ENCODE measurements around the gene PCP2. TPM values are rescaled to one million over a fixed set of nuclear protein-coding genes. Genes with fewer than 3 reads are reported as not detected.

Gene PCP2
- total RNA-seq, 1 experiment from 2014 or later: not detected

GRCh38 chr19:7582446-7582845, 51.1 kb downstream of the PCP2 start:
- H3K27me3 ChIP-seq (ENCODE audit: low read length): 0 out of 2 replicates have a peak, but pooled peaks cover 7% of the 10 kb centered on the region
- H3K9ac ChIP-seq (ENCODE audit: low read length): no peak overlapping the region
- no peaks in the 10 kb centered on the region for H3K36me3 ChIP-seq (ENCODE audit: low read depth, low read length)
- no peak overlapping the region for H3K4me2 ChIP-seq (ENCODE audit: low read length)
- intact Hi-C loops (cut with micrococcal nuclease): no loop called here
- ChIA-PET CTCF (interaction anchor here (0.7 kb wide), 1 partner anchor 13 kb away, joined by 5 read pairs; no protein-coding TSS in a partner anchor), POLR2A (ENCODE audit: unreplicated experiment) (interaction anchor here (0.5 kb wide), 1 partner anchor 89 kb away, joined by 3 read pairs; no protein-coding TSS in a partner anchor)
- no peaks in the 10 kb centered on the region for H3K9me2 ChIP-seq (replicated peaks; ENCODE audit: low read length)
- H3K27ac ChIP-seq (ENCODE audit: low read length): no peak overlapping the region
- DNase-seq (no peak), ATAC-seq (no peak)
- H4K20me1 ChIP-seq (ENCODE audit: low read length): no peaks in the 10 kb centered on the region
- no peaks in the 10 kb centered on the region for H3F3A ChIP-seq (ENCODE audit: low read length, unreplicated experiment)
- no peak overlapping the region for H3K4me3 ChIP-seq (ENCODE audit: low read length)
- H3K79me2 ChIP-seq (ENCODE audit: low read length): no peaks in the 10 kb centered on the region
- no TSS peak for BruUV-seq (replicated peaks)
- H3K4me1 ChIP-seq (ENCODE audit: insufficient read depth, low read length): no peaks in the 10 kb centered on the region
- no peak overlapping the region for H2AFZ ChIP-seq (ENCODE audit: low read length)
- no peaks in the 10 kb centered on the region for H3K9me3 ChIP-seq (ENCODE audit: low read length)
- TF ChIP-seq, protein P1, sequence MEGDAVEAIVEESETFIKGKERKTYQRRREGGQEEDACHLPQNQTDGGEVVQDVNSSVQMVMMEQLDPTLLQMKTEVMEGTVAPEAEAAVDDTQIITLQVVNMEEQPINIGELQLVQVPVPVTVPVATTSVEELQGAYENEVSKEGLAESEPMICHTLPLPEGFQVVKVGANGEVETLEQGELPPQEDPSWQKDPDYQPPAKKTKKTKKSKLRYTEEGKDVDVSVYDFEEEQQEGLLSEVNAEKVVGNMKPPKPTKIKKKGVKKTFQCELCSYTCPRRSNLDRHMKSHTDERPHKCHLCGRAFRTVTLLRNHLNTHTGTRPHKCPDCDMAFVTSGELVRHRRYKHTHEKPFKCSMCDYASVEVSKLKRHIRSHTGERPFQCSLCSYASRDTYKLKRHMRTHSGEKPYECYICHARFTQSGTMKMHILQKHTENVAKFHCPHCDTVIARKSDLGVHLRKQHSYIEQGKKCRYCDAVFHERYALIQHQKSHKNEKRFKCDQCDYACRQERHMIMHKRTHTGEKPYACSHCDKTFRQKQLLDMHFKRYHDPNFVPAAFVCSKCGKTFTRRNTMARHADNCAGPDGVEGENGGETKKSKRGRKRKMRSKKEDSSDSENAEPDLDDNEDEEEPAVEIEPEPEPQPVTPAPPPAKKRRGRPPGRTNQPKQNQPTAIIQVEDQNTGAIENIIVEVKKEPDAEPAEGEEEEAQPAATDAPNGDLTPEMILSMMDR (conservative IDR thresholded peaks at IDR 0.05; ENCODE audit: low read depth, low read length): no peak
- TF ChIP-seq EZH2phosphoT487 (IDR thresholded peaks at IDR 0.05; ENCODE audit: borderline replicate concordance, low read length): no peak

Small RNA genes within 50 kb of the gene (microRNA-seq; reads per million reads assigned to microRNA genes)
- gene MIR6792 (ENCODE audit: unreplicated experiment): not detected

Other genes with a start within 250 kb of the PCP2 start
- gene PEX11G, start 144.7 kb downstream of the PCP2 start, total RNA-seq (2014; rRNA removed): 6.6 and 8.6 TPM in 2 replicates
- gene ZNF358, start 117.6 kb downstream of the PCP2 start, total RNA-seq (2014; rRNA removed): 41.6 and 53.4 TPM in 2 replicates
- gene MCOLN1, start 111.1 kb downstream of the PCP2 start, total RNA-seq (2014; rRNA removed): 10.2 and 22.9 TPM in 2 replicates
- 217 and 291 TPM in 2 replicates for gene PNPLA6, start 98.0 kb downstream of the PCP2 start, total RNA-seq (2014; rRNA removed)
- gene CAMSAP3, start 37.9 kb downstream of the PCP2 start, total RNA-seq (2014; rRNA removed): 16.6 and 25.4 TPM in 2 replicates
- 81.1 and 84.4 TPM in 2 replicates for gene XAB2, start 4.2 kb downstream of the PCP2 start, total RNA-seq (2014; rRNA removed)
- 101 and 141 TPM in 2 replicates for gene PET100, start 3.9 kb downstream of the PCP2 start, total RNA-seq (2014; rRNA removed)
- gene STXBP2, start 3.4 kb upstream of the PCP2 start, total RNA-seq (2014; rRNA removed): 133 and 149 TPM in 2 replicates
- not detected in 2 replicates for gene RETN, start 35.3 kb upstream of the PCP2 start, total RNA-seq (2014; rRNA removed)
- not detected in 2 replicates for gene MCEMP1, start 43.4 kb upstream of the PCP2 start, total RNA-seq (2014; rRNA removed)
- gene TRAPPC5, start 47.1 kb upstream of the PCP2 start, total RNA-seq (2014; rRNA removed): 317 and 376 TPM in 2 replicates
- gene FCER2, start 68.4 kb upstream of the PCP2 start, total RNA-seq (2014; rRNA removed): not detected in 2 replicates
- gene CLEC4G, start 98.4 kb upstream of the PCP2 start, total RNA-seq (2014; rRNA removed): not detected in 2 replicates
- gene CD209, start 113.8 kb upstream of the PCP2 start, total RNA-seq (2014; rRNA removed): not detected in 2 replicates
- not detected in 2 replicates for gene CLEC4M, start 129.5 kb upstream of the PCP2 start, total RNA-seq (2014; rRNA removed)
- 29.5 and 42.4 TPM in 2 replicates for gene EVI5L, start 196.5 kb upstream of the PCP2 start, total RNA-seq (2014; rRNA removed)
- 2.4 and 2.5 TPM in 2 replicates for gene PRR36, start 240.7 kb upstream of the PCP2 start, total RNA-seq (2014; rRNA removed)